Endothelial cell (in vitro differentiated cells): Measurements from ENCODE around the gene ARHGEF19. TPM values are rescaled to one million over a fixed set of nuclear protein-coding genes. Genes with fewer than 3 reads are reported as not detected.
A peak's percentile ranks its signal among the peaks of the same experiment; 100 is the strongest.

Experiments used
- DNase-seq: peaks from one replicate; pipeline ENCODE4 v3.0.0; 2021; ENCODE audit warnings: low spot score
- H3K27ac Mint-ChIP-seq: one replicate; pipeline ENCODE4 v1.8.0; 2021; ENCODE audit warnings: mixed read lengths, inconsistent platforms; ENCODE audit not compliant: unreplicated experiment
- H3K27me3 Mint-ChIP-seq: one replicate; pipeline ENCODE4 v1.8.0; 2021; ENCODE audit warnings: mild to moderate bottlenecking, moderate library complexity, mixed read lengths, inconsistent platforms; ENCODE audit not compliant: unreplicated experiment
- H3K36me3 Mint-ChIP-seq: one replicate; pipeline ENCODE4 v1.8.0; 2021; ENCODE audit warnings: mild to moderate bottlenecking, low read depth, mixed read lengths, inconsistent platforms; ENCODE audit not compliant: unreplicated experiment
- H3K4me1 Mint-ChIP-seq: one replicate; pipeline ENCODE4 v1.8.0; 2021; ENCODE audit warnings: mild to moderate bottlenecking, mixed read lengths, inconsistent platforms; ENCODE audit not compliant: unreplicated experiment
- H3K4me3 Mint-ChIP-seq: one replicate; pipeline ENCODE4 v1.8.0; 2021; ENCODE audit warnings: mild to moderate bottlenecking, mixed read lengths, inconsistent platforms; ENCODE audit not compliant: unreplicated experiment
- H3K9me3 Mint-ChIP-seq: one replicate; pipeline ENCODE4 v1.8.0; 2021; ENCODE audit warnings: mixed read lengths, inconsistent platforms; ENCODE audit not compliant: unreplicated experiment
- CTCF ChIP-seq: fragments of 200-600 bp; sonication (generic); IDR thresholded peaks from one replicate; pipeline ENCODE4 v1.5.0; 2021; ENCODE audit warnings: antibody characterized with exemption; ENCODE audit not compliant: unreplicated experiment
- total RNA-seq: library from RNA; stranded (reverse); fragmentation: NEBNext Ultra II Directional; extraction: Animal tissue kit (Norgen Biotek cat#: 25700); gene quantifications from one replicate; pipeline ENCODE4 v1.2.1, GENCODE V29; 2021; ENCODE audit not compliant: unreplicated experiment

The ARHGEF19 gene
- total RNA-seq, 1 donor from 2014 or later = 14.0 TPM

GRCh38 chr1:16155537-16156410 is 56.7 kb downstream of the ARHGEF19 start, which contains the start of gene EPHA2:
Gene EPHA2 (minus strand): TSS chr1:16156069. CDS start chr1:16155932, 137 bp downstream.
- Mint-ChIP-seq H3K4me1 (peaks cover 40% of the 10 kb centered on the region), H3K9me3 (no peaks in the 10 kb centered on the region), H3K36me3 (peaks cover 3% of the 10 kb centered on the region), H3K27me3 (peaks cover 18% of the 10 kb centered on the region), H3K27ac (peak within 1 kb of the TSS; percentile 98), H3K4me3 (peak within 1 kb of the TSS; percentile 97)
- peak; percentile 87 for DNase-seq
- peak; percentile 24 for TF ChIP-seq CTCF

GRCh38 chr1:16153999-16154673 is 58.3 kb downstream of the ARHGEF19 start:
- peaks cover 15% of the 10 kb centered on the region for H3K27me3 Mint-ChIP-seq
- H3K9me3 Mint-ChIP-seq = no peaks in the 10 kb centered on the region
- no peak for TF ChIP-seq CTCF
- peaks cover 52% of the 10 kb centered on the region for H3K4me1 Mint-ChIP-seq
- peak overlapping the region; percentile 95 for H3K4me3 Mint-ChIP-seq
- H3K36me3 Mint-ChIP-seq = peaks cover 8% of the 10 kb centered on the region
- H3K27ac Mint-ChIP-seq = peak overlapping the region; percentile 98
- DNase-seq = no peak

- Mint-ChIP-seq H3K27me3 (peaks cover 17% of the 10 kb centered on the region), H3K4me3 (peak overlapping the region; percentile 95), H3K36me3 (peaks cover 16% of the 10 kb centered on the region), H3K9me3 (no peaks in the 10 kb centered on the region), H3K27ac (peak overlapping the region; percentile 98), H3K4me1 (peaks cover 55% of the 10 kb centered on the region)
- no peak for DNase-seq
- TF ChIP-seq CTCF = no peak
Measured at GRCh38 chr1:16153096-16153998, 59.1 kb downstream of the ARHGEF19 start.

GRCh38 chr1:16152481-16153087 is 59.9 kb downstream of the ARHGEF19 start:
- H3K4me1 Mint-ChIP-seq = peaks cover 55% of the 10 kb centered on the region
- peaks cover 19% of the 10 kb centered on the region for H3K27me3 Mint-ChIP-seq
- peak overlapping the region; percentile 98 for H3K27ac Mint-ChIP-seq
- TF ChIP-seq CTCF = no peak
- peaks cover 24% of the 10 kb centered on the region for H3K36me3 Mint-ChIP-seq
- DNase-seq = peak; percentile 47
- H3K4me3 Mint-ChIP-seq = peak overlapping the region; percentile 95
- H3K9me3 Mint-ChIP-seq = no peaks in the 10 kb centered on the region
